HEK293 (cell line): ENCODE data around the gene PARP8.

Source experiments
- CTCF ChIA-PET: fragments of 350-600 bp; formaldehyde crosslinking; extraction: SDS; loops from one replicate; lab custom pipeline; 2021; ENCODE audit warnings: antibody characterized with exemption; lab: Yijun Ruan, JAX
- POLR2A ChIA-PET: fragments of 300-600 bp; formaldehyde crosslinking; extraction: SDS; loops from one replicate; lab custom pipeline; 2020; ENCODE audit warnings: antibody characterized with exemption, inconsistent platforms; lab: Yijun Ruan, JAX
- H3K27ac ChIP-seq: fragments of 200-500 bp; sonication (Bioruptor generic); 2 replicates; pipeline ENCODE4 v1.5.1; 2014; ENCODE audit warnings: low read depth, low read length, control low read depth, inconsistent platforms; ENCODE audit errors: extremely low read depth
- H3K36me3 ChIP-seq, 2 experiments: fragments of 200-500 bp in 1 of 2; sonication (Bioruptor generic) in 1 of 2; 1 replicate in 1 of 2; 2 replicates in 1 of 2; pipeline ENCODE4 v1.5.1; 2014 to 2017; ENCODE audit warnings: inconsistent platforms in 2 of 2, low read length in 2 of 2; ENCODE audit not compliant: control insufficient read depth in 2 of 2, insufficient read depth in 1 of 2
- H3K4me1 ChIP-seq: fragments of 200-500 bp; sonication (Bioruptor generic); 2 replicates; pipeline ENCODE4 v1.5.1; 2014; ENCODE audit warnings: mild to moderate bottlenecking, low read length, inconsistent platforms; ENCODE audit not compliant: control insufficient read depth, insufficient read depth
- H3K4me3 ChIP-seq: 2 replicates; pipeline ENCODE4 v1.5.1; 2011; ENCODE audit warnings: low read depth, mild to moderate bottlenecking, control low read depth, low read length, moderate library complexity
- H3K9me3 ChIP-seq: fragments of 200-500 bp; sonication (Bioruptor generic); 2 replicates; pipeline ENCODE4 v1.5.1; 2014; ENCODE audit warnings: low read depth, low read length, inconsistent platforms; ENCODE audit not compliant: control insufficient read depth, insufficient read depth
- YY1 ChIP-seq: fragments of 450-650 bp; formaldehyde crosslinking; IDR thresholded peaks from 2 replicates; pipeline ENCODE4 v1.5.1; 2018; ENCODE audit warnings: missing biosample characterization, missing genetic modification characterization
- ZBTB7A ChIP-seq: fragments of 450-650 bp; formaldehyde crosslinking; IDR thresholded peaks from 2 replicates; pipeline ENCODE4 v1.5.1; 2016; ENCODE audit warnings: low read depth, missing biosample characterization, missing genetic modification characterization
- ZNF184 ChIP-seq: fragments of 450-650 bp; IDR thresholded peaks from 2 replicates; pipeline ENCODE4 v1.5.1; 2018; ENCODE audit warnings: missing biosample characterization, mild to moderate bottlenecking, missing genetic modification characterization
- ZNF23 ChIP-seq: fragments of 450-650 bp; formaldehyde crosslinking; IDR thresholded peaks from 2 replicates; pipeline ENCODE4 v1.5.1; 2016; ENCODE audit warnings: missing biosample characterization, missing genetic modification characterization, borderline replicate concordance
- ZNF354C ChIP-seq: fragments of 450-650 bp; formaldehyde crosslinking; IDR thresholded peaks from 2 replicates; pipeline ENCODE4 v1.5.1; 2016; ENCODE audit warnings: missing biosample characterization, missing genetic modification characterization, low read depth, borderline replicate concordance
- ZNF362 ChIP-seq: fragments of 450-650 bp; formaldehyde crosslinking; IDR thresholded peaks from 2 replicates; pipeline ENCODE4 v1.5.1; 2016; ENCODE audit warnings: missing biosample characterization, missing genetic modification characterization
- ZNF366 ChIP-seq: fragments of 450-650 bp; formaldehyde crosslinking; conservative IDR thresholded peaks from 2 replicates; pipeline ENCODE4 v1.5.1; 2016; ENCODE audit warnings: missing biosample characterization, missing genetic modification characterization
- ZNF391 ChIP-seq: fragments of 450-650 bp; formaldehyde crosslinking; IDR thresholded peaks from 2 replicates; pipeline ENCODE4 v1.5.1; 2016; ENCODE audit warnings: low read depth, missing biosample characterization, missing genetic modification characterization, borderline replicate concordance
- ZNF514 ChIP-seq: fragments of 450-650 bp; formaldehyde crosslinking; IDR thresholded peaks from 2 replicates; pipeline ENCODE4 v1.5.1; 2016; ENCODE audit warnings: missing biosample characterization, missing genetic modification characterization
- ZNF521 ChIP-seq: fragments of 450-650 bp; formaldehyde crosslinking; IDR thresholded peaks from 2 replicates; pipeline ENCODE4 v1.5.1; 2017; ENCODE audit warnings: missing biosample characterization, mild to moderate bottlenecking, missing genetic modification characterization
- ZNF548 ChIP-seq: fragments of 450-650 bp; formaldehyde crosslinking; IDR thresholded peaks from 2 replicates; pipeline ENCODE4 v1.5.1; 2016; ENCODE audit warnings: missing biosample characterization, missing genetic modification characterization
- ZNF549 ChIP-seq: fragments of 450-650 bp; IDR thresholded peaks from 2 replicates; pipeline ENCODE4 v1.5.1; 2018; ENCODE audit warnings: missing biosample characterization, missing genetic modification characterization, mild to moderate bottlenecking, inconsistent platforms, moderate library complexity
- ZNF664 ChIP-seq: fragments of 450-650 bp; formaldehyde crosslinking; IDR thresholded peaks from 2 replicates; pipeline ENCODE4 v1.5.1; 2016; ENCODE audit warnings: missing biosample characterization, missing genetic modification characterization
- ZNF670 ChIP-seq: fragments of 450-650 bp; formaldehyde crosslinking; IDR thresholded peaks from 2 replicates; pipeline ENCODE4 v1.5.1; 2016; ENCODE audit warnings: missing biosample characterization, missing genetic modification characterization, low read depth
- ZNF704 ChIP-seq: fragments of 450-650 bp; formaldehyde crosslinking; IDR thresholded peaks from 2 replicates; pipeline ENCODE4 v1.5.1; 2016; ENCODE audit warnings: missing biosample characterization, missing genetic modification characterization
- ZNF843 ChIP-seq: fragments of 450-650 bp; formaldehyde crosslinking; IDR thresholded peaks from 2 replicates; pipeline ENCODE4 v1.5.1; 2016; ENCODE audit warnings: missing biosample characterization, missing genetic modification characterization
- ZSCAN23 ChIP-seq: fragments of 450-650 bp; formaldehyde crosslinking; IDR thresholded peaks from 2 replicates; pipeline ENCODE4 v1.5.1; 2016; ENCODE audit warnings: missing biosample characterization, missing genetic modification characterization
- ZSCAN4 ChIP-seq: fragments of 450-650 bp; formaldehyde crosslinking; IDR thresholded peaks from 2 replicates; pipeline ENCODE4 v1.5.1; 2017; ENCODE audit warnings: missing biosample characterization, missing genetic modification characterization
- ZSCAN5A ChIP-seq: fragments of 450-650 bp; formaldehyde crosslinking; IDR thresholded peaks from 2 replicates; pipeline ENCODE4 v1.5.1; 2016; ENCODE audit warnings: missing biosample characterization, missing genetic modification characterization
- TF ChIP-seq, protein P1 (sequence below): fragments of 450-650 bp; IDR thresholded peaks from 2 replicates; pipeline ENCODE4 v1.5.1; 2018; ENCODE audit warnings: missing biosample characterization, mild to moderate bottlenecking, missing genetic modification characterization
- TF ChIP-seq, protein P2 (sequence below): fragments of 450-650 bp; formaldehyde crosslinking; IDR thresholded peaks from 2 replicates; pipeline ENCODE4 v1.5.1; 2017; ENCODE audit warnings: missing biosample characterization, missing genetic modification characterization
- TF ChIP-seq, protein P3 (sequence below): fragments of 450-650 bp; formaldehyde crosslinking; IDR thresholded peaks from 2 replicates; pipeline ENCODE4 v1.5.1; 2016; ENCODE audit warnings: missing biosample characterization, missing genetic modification characterization
- TF ChIP-seq, protein P4 (sequence below): fragments of 450-650 bp; formaldehyde crosslinking; IDR thresholded peaks from 2 replicates; pipeline ENCODE4 v1.5.1; 2016; ENCODE audit warnings: missing biosample characterization, missing genetic modification characterization

PARP8 gene

DNA sequence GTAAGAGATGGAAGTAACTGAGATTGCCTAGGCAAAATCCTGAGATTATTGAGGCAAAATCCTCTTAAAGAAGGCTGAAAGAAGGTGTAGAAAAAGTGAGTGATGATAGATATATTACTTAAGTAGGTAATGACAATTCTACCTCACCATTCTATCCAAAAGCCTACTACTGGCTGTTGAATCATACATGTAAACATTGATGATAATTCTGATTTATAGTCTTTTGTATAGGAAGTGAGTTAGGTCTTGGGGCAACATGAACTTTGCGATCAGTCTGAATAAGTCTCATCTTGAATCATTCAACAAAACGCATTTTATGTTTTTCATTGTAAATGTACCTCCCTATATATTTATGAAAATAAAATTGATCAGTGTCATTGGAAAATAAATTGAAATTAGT lies 99.6 kb downstream of the PARP8 start:
- POLR2A ChIA-PET: no interaction called here
- CTCF ChIA-PET: interaction anchor here (1.1 kb wide), 1 partner anchor 12 kb away, joined by 3 read pairs; no protein-coding TSS in a partner anchor

GRCh38 chr5:50766462-50766861 lies 100.0 kb downstream of the PARP8 start:
- ChIA-PET CTCF (no interaction called here), POLR2A (no interaction called here)
- TF ChIP-seq, protein P1, sequence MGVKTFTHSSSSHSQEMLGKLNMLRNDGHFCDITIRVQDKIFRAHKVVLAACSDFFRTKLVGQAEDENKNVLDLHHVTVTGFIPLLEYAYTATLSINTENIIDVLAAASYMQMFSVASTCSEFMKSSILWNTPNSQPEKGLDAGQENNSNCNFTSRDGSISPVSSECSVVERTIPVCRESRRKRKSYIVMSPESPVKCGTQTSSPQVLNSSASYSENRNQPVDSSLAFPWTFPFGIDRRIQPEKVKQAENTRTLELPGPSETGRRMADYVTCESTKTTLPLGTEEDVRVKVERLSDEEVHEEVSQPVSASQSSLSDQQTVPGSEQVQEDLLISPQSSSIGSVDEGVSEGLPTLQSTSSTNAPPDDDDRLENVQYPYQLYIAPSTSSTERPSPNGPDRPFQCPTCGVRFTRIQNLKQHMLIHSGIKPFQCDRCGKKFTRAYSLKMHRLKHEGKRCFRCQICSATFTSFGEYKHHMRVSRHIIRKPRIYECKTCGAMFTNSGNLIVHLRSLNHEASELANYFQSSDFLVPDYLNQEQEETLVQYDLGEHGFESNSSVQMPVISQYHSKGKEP: no peak
- TF ChIP-seq, protein P2, sequence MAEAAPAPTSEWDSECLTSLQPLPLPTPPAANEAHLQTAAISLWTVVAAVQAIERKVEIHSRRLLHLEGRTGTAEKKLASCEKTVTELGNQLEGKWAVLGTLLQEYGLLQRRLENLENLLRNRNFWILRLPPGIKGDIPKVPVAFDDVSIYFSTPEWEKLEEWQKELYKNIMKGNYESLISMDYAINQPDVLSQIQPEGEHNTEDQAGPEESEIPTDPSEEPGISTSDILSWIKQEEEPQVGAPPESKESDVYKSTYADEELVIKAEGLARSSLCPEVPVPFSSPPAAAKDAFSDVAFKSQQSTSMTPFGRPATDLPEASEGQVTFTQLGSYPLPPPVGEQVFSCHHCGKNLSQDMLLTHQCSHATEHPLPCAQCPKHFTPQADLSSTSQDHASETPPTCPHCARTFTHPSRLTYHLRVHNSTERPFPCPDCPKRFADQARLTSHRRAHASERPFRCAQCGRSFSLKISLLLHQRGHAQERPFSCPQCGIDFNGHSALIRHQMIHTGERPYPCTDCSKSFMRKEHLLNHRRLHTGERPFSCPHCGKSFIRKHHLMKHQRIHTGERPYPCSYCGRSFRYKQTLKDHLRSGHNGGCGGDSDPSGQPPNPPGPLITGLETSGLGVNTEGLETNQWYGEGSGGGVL: no peak
- TF ChIP-seq ZSCAN5A (tag by site-specific recombination) (no peak), ZNF704 (tag by site-specific recombination) (no peak), ZNF362 (tag by site-specific recombination) (no peak)

More for the DNA sequence above, 99.6 kb downstream of the PARP8 start:
- Histone ChIP-seq H3K27ac (no peak overlapping the region), H3K9me3 (no peaks in the 10 kb centered on the region), H3K4me3 (no peak overlapping the region), H3K36me3 (peaks cover 7 to 8% of the 10 kb centered on the region in 2 experiments), H3K4me1 (no peaks in the 10 kb centered on the region)
- TF ChIP-seq ZSCAN23 (tag by site-specific recombination) (no peak), ZSCAN4 (no peak), ZNF843 (tag by site-specific recombination) (no peak), ZNF664 (tag by site-specific recombination) (no peak), ZBTB7A (no peak), ZNF184 (no peak), ZNF521 (tag by site-specific recombination) (no peak), ZNF354C (no peak), ZNF514 (no peak), ZNF548 (tag by site-specific recombination) (no peak), ZNF549 (tag by site-specific recombination) (no peak), ZNF670 (tag by site-specific recombination) (no peak), ZNF23 (tag by site-specific recombination) (no peak), ZNF366 (no peak), YY1 (tag by site-specific recombination) (no peak), ZNF391 (tag by site-specific recombination) (no peak)
- TF ChIP-seq, protein P3, sequence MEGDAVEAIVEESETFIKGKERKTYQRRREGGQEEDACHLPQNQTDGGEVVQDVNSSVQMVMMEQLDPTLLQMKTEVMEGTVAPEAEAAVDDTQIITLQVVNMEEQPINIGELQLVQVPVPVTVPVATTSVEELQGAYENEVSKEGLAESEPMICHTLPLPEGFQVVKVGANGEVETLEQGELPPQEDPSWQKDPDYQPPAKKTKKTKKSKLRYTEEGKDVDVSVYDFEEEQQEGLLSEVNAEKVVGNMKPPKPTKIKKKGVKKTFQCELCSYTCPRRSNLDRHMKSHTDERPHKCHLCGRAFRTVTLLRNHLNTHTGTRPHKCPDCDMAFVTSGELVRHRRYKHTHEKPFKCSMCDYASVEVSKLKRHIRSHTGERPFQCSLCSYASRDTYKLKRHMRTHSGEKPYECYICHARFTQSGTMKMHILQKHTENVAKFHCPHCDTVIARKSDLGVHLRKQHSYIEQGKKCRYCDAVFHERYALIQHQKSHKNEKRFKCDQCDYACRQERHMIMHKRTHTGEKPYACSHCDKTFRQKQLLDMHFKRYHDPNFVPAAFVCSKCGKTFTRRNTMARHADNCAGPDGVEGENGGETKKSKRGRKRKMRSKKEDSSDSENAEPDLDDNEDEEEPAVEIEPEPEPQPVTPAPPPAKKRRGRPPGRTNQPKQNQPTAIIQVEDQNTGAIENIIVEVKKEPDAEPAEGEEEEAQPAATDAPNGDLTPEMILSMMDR: no peak
- TF ChIP-seq, protein P4, sequence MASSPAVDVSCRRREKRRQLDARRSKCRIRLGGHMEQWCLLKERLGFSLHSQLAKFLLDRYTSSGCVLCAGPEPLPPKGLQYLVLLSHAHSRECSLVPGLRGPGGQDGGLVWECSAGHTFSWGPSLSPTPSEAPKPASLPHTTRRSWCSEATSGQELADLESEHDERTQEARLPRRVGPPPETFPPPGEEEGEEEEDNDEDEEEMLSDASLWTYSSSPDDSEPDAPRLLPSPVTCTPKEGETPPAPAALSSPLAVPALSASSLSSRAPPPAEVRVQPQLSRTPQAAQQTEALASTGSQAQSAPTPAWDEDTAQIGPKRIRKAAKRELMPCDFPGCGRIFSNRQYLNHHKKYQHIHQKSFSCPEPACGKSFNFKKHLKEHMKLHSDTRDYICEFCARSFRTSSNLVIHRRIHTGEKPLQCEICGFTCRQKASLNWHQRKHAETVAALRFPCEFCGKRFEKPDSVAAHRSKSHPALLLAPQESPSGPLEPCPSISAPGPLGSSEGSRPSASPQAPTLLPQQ (tag by site-specific recombination): no peak
- TF ChIP-seq, protein P2: no peak

More at GRCh38 chr5:50766462-50766861, 100.0 kb downstream of the PARP8 start:
- no peaks in the 10 kb centered on the region for H3K9me3 ChIP-seq
- peaks cover 7 to 8% of the 10 kb centered on the region in 2 experiments for H3K36me3 ChIP-seq
- H3K4me1 ChIP-seq: no peaks in the 10 kb centered on the region
- no peak overlapping the region for H3K27ac ChIP-seq
- H3K4me3 ChIP-seq: no peak overlapping the region
